ENCODE data around the gene PBLD.

Gene PBLD

DNA sequence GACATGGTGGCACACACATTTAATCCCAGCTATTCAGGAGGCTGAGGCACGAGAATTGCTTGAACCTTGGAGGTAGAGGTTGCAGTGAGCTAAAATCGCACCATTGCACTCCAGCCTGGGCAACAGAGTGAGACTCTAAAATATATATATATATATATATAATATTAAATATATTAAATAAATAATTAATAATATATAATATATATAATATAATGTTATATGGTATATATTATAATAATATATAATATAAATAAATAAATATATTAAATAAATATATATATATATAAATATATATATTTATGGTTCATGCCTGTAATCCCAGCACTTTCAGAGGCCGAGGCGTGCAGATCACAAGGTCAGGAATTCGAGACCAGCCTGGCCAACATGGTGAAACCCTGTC, 33.9 kb upstream of the PBLD start:
- H3K4me3 ChIP-seq (replicated peaks; ENCODE audit: insufficient read depth, low read length), result no peak overlapping the region
- no peaks in the 10 kb centered on the region for H3K27me3 ChIP-seq (ENCODE audit: insufficient read depth, poor library complexity, severe bottlenecking)
- DNase-seq (ENCODE audit: low read depth in 1 of 2, low spot score in 1 of 2), result no peak
- no peak overlapping the region for H3K27ac ChIP-seq (replicated peaks)
- TF ChIP-seq, protein P1, sequence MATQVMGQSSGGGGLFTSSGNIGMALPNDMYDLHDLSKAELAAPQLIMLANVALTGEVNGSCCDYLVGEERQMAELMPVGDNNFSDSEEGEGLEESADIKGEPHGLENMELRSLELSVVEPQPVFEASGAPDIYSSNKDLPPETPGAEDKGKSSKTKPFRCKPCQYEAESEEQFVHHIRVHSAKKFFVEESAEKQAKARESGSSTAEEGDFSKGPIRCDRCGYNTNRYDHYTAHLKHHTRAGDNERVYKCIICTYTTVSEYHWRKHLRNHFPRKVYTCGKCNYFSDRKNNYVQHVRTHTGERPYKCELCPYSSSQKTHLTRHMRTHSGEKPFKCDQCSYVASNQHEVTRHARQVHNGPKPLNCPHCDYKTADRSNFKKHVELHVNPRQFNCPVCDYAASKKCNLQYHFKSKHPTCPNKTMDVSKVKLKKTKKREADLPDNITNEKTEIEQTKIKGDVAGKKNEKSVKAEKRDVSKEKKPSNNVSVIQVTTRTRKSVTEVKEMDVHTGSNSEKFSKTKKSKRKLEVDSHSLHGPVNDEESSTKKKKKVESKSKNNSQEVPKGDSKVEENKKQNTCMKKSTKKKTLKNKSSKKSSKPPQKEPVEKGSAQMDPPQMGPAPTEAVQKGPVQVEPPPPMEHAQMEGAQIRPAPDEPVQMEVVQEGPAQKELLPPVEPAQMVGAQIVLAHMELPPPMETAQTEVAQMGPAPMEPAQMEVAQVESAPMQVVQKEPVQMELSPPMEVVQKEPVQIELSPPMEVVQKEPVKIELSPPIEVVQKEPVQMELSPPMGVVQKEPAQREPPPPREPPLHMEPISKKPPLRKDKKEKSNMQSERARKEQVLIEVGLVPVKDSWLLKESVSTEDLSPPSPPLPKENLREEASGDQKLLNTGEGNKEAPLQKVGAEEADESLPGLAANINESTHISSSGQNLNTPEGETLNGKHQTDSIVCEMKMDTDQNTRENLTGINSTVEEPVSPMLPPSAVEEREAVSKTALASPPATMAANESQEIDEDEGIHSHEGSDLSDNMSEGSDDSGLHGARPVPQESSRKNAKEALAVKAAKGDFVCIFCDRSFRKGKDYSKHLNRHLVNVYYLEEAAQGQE (IDR thresholded peaks at IDR 0.05; ENCODE audit: insufficient replicate concordance, low read depth), result no peak
- TF ChIP-seq, protein P2, sequence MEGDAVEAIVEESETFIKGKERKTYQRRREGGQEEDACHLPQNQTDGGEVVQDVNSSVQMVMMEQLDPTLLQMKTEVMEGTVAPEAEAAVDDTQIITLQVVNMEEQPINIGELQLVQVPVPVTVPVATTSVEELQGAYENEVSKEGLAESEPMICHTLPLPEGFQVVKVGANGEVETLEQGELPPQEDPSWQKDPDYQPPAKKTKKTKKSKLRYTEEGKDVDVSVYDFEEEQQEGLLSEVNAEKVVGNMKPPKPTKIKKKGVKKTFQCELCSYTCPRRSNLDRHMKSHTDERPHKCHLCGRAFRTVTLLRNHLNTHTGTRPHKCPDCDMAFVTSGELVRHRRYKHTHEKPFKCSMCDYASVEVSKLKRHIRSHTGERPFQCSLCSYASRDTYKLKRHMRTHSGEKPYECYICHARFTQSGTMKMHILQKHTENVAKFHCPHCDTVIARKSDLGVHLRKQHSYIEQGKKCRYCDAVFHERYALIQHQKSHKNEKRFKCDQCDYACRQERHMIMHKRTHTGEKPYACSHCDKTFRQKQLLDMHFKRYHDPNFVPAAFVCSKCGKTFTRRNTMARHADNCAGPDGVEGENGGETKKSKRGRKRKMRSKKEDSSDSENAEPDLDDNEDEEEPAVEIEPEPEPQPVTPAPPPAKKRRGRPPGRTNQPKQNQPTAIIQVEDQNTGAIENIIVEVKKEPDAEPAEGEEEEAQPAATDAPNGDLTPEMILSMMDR (IDR thresholded peaks at IDR 0.05; ENCODE audit: insufficient read depth, low read length), result no peak
- TF ChIP-seq SPI1 (IDR thresholded peaks at IDR 0.05; ENCODE audit: borderline replicate concordance, low read depth) (no peak), POLR2AphosphoS5 (IDR thresholded peaks at IDR 0.05; ENCODE audit: low read depth) (no peak), GABPA (IDR thresholded peaks at IDR 0.05; ENCODE audit: low read depth) (no peak)

DNA sequence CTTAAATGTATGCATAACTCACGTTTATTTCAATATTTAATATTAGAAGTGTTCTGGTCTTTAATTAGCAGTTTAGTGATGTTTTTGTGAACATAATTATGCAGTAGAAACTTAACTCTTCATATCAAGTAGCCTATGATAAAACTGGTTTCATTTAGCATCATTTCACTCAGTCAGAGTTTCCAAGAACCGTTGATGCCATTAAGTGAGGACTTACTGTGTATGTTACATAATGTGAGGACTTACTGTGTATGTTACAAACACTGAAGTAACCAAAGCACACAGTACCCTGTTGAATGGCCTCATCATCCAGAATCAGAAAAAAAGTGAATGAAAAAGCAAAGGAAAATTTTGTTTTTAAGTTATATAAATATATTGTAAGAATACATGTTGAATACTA, 32.9 kb upstream of the PBLD start:
- no peak for DNase-seq (ENCODE audit: low read depth in 1 of 2, low spot score in 1 of 2)
- no peak for TF ChIP-seq POLR2AphosphoS5 (IDR thresholded peaks at IDR 0.05; ENCODE audit: low read depth)
- no peak for TF ChIP-seq SPI1 (IDR thresholded peaks at IDR 0.05; ENCODE audit: borderline replicate concordance, low read depth)
- TF ChIP-seq, protein P1 (IDR thresholded peaks at IDR 0.05; ENCODE audit: insufficient replicate concordance, low read depth), result no peak
- no peak overlapping the region for H3K27ac ChIP-seq (replicated peaks)
- H3K27me3 ChIP-seq (ENCODE audit: insufficient read depth, poor library complexity, severe bottlenecking), result no peaks in the 10 kb centered on the region
- no peak overlapping the region for H3K4me3 ChIP-seq (replicated peaks; ENCODE audit: insufficient read depth, low read length)

DNA sequence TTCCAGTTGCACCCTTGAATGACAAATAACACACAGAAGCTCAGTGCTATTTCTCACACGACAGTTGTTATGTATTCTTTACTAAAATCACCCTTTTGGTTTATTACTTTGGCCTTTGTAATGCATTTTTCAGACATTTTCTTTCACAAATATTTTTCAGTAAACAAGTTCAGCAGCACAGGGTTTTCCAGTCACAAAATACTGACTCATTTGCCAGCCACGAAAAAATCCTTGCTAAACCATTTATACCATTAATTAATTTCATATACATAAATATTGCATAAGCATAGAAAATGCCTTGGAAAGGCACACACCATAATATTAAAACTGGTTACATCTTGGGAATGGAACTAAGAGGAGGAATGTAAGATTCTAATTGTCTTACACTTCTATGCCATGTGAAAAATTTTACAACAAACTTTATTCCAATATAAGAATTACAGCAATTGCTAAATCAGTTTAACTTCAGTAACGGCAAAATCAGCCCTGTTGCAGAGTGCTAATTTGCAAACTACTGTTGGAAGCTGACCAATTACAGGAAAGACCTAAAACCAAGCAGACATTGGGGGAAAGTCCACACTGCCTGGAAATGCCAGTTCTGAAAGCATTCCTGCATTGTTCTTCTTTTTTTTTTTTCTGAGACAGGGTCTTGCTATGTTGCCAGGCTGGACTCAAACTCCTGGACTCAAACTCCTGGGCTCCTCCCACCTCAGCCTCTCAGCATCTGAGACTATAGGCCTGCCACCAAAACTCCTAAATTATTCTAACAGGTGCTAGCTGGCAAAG, 31.6 kb upstream of the PBLD start:
- TF ChIP-seq SPI1 (IDR thresholded peaks at IDR 0.05; ENCODE audit: borderline replicate concordance, low read depth) (no peak), POLR2AphosphoS5 (IDR thresholded peaks at IDR 0.05; ENCODE audit: low read depth) (no peak), GABPA (IDR thresholded peaks at IDR 0.05; ENCODE audit: low read depth) (no peak)
- TF ChIP-seq, protein P1 (IDR thresholded peaks at IDR 0.05; ENCODE audit: insufficient replicate concordance, low read depth), result no peak
- TF ChIP-seq, protein P2 (IDR thresholded peaks at IDR 0.05; ENCODE audit: insufficient read depth, low read length), result no peak
- DNase-seq (ENCODE audit: low read depth in 1 of 2, low spot score in 1 of 2), result no peak
- no peak overlapping the region for H3K27ac ChIP-seq (replicated peaks)
- no peaks in the 10 kb centered on the region for H3K27me3 ChIP-seq (ENCODE audit: insufficient read depth, poor library complexity, severe bottlenecking)
- H3K4me3 ChIP-seq (replicated peaks; ENCODE audit: insufficient read depth, low read length), result no peak overlapping the region

All from HL-60 (cell line).